IPS-NIHi7 (cell line): ENCODE data around the gene KCNJ14.

Experiments used
- DNase-seq: peaks from one replicate; pipeline ENCODE4 v3.0.0; 2012; ENCODE audit warnings: mixed read lengths; ENCODE audit errors: extremely low spot score

Gene KCNJ14

GRCh38 chr19:48445256-48445605 is 10.1 kb upstream of the KCNJ14 start:
- DNase-seq: peak; percentile 71

DNA sequence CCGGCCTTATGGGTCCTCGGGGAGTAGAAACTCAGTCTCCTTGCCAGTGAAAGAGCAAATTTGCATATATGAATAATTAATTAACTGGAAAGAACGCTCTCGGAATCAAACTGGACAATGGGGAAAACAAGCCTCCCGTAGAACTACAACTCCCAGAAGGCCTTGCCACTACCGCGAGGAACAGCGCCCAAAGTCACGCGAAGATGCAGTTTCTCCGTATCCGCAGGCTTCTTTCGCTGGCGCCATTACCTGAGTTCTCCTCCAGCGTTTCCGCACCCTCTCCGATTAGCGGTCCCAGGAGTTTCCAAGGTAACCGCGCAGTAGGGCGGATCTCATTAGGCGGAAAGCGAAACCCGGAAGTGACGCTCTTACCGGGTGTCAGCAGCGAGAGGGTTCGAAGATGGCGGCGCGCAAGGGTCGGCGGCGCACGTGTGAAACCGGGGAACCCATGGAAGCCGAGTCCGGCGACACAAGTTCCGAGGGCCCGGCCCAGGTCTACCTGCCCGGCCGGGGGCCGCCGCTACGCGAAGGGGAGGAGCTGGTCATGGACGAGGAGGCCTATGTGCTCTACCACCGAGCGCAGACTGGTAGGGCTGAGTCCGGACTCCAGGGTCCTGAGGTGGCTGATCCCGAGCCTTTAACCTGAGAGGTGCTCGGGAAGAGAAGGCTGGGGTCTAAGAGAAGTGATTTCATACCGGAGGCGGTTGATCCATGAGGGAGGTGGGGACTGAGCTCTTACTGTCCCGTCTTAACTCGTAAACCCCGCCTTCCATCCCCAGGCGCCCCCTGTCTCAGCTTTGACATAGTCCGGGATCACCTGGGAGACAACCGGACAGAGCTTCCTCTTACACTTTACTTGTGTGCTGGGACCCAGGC is 9.5 kb upstream of the KCNJ14 start, which contains the start of gene GRWD1:
TSS of gene GRWD1 (plus strand) at position 378 of the 876 bp plus-strand sequence. CDS start at position 401, 23 bp downstream.
- DNase-seq: peak; percentile 93

GRCh38 chr19:48446579-48446978 is 8.8 kb upstream of the KCNJ14 start:
- no peak for DNase-seq

DNA sequence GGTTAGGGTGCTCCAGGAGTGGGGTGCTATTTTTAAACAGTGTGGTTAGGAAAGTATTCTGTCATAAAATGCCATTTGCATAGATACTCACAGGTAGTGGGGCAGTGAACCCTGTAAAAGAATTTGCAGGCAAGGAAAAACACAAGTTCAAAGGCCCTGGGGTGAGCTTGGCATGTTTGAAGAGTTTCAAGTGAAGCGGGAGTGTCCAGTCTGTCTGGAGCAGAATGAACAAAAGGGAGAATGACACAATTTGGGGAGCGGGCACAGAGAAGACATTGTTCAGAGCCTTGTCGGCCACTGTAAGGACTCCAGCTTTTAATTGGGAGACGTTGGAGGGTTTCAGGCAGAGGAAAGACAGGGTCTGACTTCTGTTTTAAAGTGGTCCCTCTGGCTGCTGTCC is 6.8 kb upstream of the KCNJ14 start:
- DNase-seq: no peak

- DNase-seq: no peak
Measured at GRCh38 chr19:48450441-48450840, 4.9 kb upstream of the KCNJ14 start.

- no peak for DNase-seq
Measured at GRCh38 chr19:48450863-48451262, 4.5 kb upstream of the KCNJ14 start.

DNA sequence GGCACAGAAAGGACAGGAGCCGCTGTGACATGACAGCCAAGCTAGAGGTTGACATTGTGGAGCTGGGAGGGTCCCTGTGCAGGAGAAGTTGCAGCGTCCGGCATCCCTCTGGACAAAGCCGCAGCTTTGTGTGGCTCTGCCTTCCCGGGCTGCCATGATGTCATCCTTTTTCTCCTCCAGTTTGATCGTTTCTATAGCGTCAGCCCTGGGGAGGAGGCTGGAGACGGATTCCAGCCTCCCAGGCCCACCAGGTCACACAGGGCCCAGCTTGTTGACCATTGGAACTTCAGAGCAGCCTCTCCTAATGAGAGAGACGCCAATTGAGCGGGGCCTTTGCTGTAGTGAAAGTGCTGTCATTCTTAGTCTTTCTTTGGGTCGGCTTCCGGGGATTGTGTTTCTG is 3.8 kb upstream of the KCNJ14 start:
- no peak for DNase-seq

DNA sequence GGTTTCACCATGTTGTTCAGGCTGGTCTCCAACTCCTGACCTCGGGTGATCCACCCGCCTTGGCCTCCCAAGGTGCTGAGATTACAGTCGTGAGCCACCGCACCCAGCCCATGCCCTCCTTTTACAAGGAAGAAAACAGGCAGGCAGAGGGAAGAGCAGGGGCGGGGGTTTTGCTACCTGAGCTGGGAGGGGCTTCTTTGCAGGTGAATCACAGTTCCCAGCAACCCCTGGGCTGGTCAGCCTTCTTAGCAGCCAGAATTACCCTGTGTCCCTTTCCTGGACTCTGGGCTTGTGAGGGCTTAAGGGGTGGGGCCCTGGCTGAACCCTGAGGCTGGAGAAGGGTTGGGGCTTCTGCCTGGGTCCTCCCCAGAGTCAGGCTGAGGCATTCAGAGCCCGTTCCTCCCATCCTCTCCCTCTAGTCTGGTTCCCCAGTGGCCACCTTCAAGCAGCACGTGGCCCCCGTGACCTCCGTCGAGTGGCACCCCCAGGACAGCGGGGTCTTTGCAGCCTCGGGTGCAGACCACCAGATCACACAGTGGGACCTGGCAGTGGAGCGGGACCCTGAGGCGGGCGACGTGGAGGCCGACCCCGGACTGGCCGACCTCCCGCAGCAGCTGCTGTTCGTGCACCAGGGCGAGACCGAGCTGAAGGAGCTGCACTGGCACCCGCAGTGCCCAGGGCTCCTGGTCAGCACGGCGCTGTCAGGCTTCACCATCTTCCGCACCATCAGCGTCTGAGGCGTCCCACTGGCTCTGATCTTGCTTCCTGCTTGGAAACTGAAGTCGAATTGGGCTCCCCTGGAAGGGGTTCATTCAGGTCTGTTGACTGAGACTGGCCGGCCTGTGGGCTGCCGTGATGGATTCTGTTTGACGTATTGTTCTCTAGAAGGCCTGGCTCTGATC is 2.8 kb upstream of the KCNJ14 start:
- no peak for DNase-seq

DNA sequence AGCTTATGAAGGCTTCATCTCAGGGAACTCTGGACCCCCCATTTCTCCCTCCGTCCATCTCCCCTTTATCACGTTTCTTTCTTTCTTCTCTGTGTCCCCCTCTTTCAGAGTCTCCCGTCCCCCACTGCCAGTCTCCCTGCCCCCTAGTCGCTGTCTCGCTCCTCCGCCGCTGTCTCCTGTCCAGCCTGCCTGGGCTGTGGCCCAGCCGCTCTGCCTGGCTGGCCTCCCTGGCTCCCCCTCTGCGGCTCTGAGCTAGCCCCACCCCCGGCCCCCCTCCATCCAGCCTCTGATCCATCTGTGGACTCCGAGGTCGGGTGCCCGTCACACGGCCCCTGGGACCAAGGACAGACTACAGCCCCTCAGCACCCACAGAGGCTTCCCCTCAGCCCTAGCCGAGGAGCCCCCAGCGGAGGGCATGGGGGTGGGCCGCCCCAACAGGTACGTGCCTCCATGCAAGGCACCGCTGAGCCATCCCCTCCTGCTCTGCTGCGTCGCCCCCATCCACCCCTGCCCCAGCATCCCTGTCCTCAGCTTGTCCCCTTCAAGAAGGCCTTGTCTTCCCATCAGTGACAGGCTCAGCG is 1.1 kb upstream of the KCNJ14 start:
- DNase-seq: no peak

- DNase-seq: no peak
Measured at GRCh38 chr19:48455908-48456562, 661 bp downstream of the KCNJ14 start.

- DNase-seq: no peak
Measured at GRCh38 chr19:48456864-48457263, 1.5 kb downstream of the KCNJ14 start.

DNA sequence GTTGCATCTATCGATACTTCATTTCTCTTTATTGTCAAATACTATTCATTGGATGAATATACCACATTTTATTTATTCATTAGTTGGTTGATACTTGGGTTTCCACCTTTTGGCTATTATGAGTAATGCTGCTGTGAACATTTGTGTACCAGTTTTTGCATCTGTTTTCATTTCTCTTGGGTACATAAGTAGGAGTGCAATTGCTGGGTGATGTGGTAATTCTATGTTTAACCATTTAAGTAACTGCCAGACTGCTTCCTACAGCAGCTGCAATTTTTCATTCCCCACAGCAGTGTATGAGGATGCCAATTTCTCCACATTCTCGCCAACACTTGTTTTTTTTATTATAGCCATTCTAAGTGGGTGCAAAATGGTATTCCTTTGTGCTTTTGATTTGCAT is 2.6 kb downstream of the KCNJ14 start:
- DNase-seq: no peak

GRCh38 chr19:48461651-48461981 is 6.2 kb downstream of the KCNJ14 start:
- DNase-seq: no peak

- DNase-seq: peak; percentile 91
Measured at GRCh38 chr19:48461982-48462655, 6.7 kb downstream of the KCNJ14 start.

DNA sequence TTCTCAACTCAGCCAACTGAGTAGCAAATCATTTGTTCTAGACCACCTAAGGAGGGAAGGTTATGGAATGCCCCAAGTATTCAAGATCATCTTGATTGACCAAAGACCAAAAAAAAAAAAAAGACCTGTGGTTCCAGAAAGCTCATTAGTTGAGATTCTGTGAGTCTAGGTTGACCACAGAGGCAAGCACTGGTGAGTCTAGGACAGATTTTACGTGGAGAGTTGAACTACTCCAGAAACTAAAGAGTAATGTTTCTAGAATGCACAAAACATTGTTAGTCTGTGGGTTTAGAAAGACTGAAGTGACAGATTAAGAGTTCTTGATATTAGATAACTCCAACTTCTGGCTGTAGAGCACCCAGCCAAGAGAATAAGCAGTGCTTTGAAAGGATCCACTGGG is 9.8 kb downstream of the KCNJ14 start:
- no peak for DNase-seq

GRCh38 chr19:48466561-48467325 is 11.4 kb downstream of the KCNJ14 start:
- no peak for DNase-seq

GRCh38 chr19:48468772-48469288 is 13.5 kb downstream of the KCNJ14 start:
- DNase-seq: peak; percentile 97

DNA sequence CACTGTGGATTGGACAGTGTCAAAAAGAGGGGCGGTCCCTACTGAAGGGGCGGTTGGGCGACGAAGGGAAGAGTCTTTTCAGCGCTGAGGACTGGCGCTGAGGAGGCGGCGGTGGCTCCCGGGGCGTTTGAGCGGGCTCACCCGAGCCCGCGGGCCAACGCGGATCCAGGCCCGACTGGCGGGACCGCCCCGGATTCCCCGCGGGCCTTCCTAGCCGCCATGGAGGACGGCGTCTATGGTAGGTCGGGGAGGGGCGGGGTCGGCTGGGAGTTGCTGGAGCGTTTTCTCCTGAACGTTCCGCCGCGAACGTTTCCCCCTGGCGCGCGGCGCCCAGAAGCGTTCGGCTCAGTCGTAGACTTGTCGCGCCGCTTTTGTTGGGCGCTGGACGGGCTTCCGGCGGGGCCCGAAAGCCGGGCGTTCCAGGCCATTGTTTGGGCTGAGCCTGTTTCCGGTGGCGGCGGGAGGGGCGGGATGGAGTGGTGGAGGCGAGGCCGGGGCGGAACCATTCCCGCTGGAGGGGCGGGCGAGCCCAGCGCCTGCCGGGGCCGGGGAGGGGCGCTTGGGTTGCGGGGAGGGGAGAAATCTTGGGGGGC is 14.0 kb downstream of the KCNJ14 start, which contains the start of gene CYTH2:
TSS of gene CYTH2 (plus strand) at position 81 of the 593 bp plus-strand sequence. CDS start at position 220, 139 bp downstream.
- DNase-seq: peak; percentile 78

- DNase-seq: no peak
Measured at GRCh38 chr19:48469934-48470680, 14.7 kb downstream of the KCNJ14 start.
